HG02623 (cell line): ENCODE results near the gene KCNQ4.

ENCODE experiments used
- ATAC-seq: cut with Tn5 transposase; IDR thresholded peaks from one replicate; pipeline ENCODE4 v1.9.1; 2021; ENCODE audit warnings: moderate library complexity; ENCODE audit not compliant: unreplicated experiment

The KCNQ4 gene

GRCh38 chr1:40857737-40858136 lies 74.2 kb downstream of the KCNQ4 start:
- no peak for ATAC-seq

GRCh38 chr1:40858856-40859416 lies 75.3 kb downstream of the KCNQ4 start:
- ATAC-seq: no peak

GRCh38 chr1:40860706-40861223 lies 77.2 kb downstream of the KCNQ4 start:
- ATAC-seq: no peak

- no peak for ATAC-seq
Observed at GRCh38 chr1:40861224-40862003, 77.8 kb downstream of the KCNQ4 start.

GRCh38 chr1:40862008-40862863 lies 78.6 kb downstream of the KCNQ4 start, which contains the start of gene CITED4:
Gene CITED4, minus strand, starts transcription at chr1:40862363. Its CDS starts 236 bp downstream, at chr1:40862127.
- peak; percentile 88 for ATAC-seq

GRCh38 chr1:40868051-40868723 lies 84.6 kb downstream of the KCNQ4 start:
- no peak for ATAC-seq

- ATAC-seq: no peak
Observed at GRCh38 chr1:40870135-40870728, 86.6 kb downstream of the KCNQ4 start.

GRCh38 chr1:40872276-40872675 lies 88.7 kb downstream of the KCNQ4 start:
- ATAC-seq: no peak

GRCh38 chr1:40873863-40874472 lies 90.4 kb downstream of the KCNQ4 start:
- ATAC-seq: no peak

GRCh38 chr1:40876436-40876761 lies 92.8 kb downstream of the KCNQ4 start:
- ATAC-seq: no peak

GRCh38 chr1:40876891-40877290 lies 93.3 kb downstream of the KCNQ4 start:
- no peak for ATAC-seq

GRCh38 chr1:40877698-40878097 lies 94.1 kb downstream of the KCNQ4 start:
- no peak for ATAC-seq

GRCh38 chr1:40878906-40879305 lies 95.3 kb downstream of the KCNQ4 start:
- ATAC-seq: no peak

GRCh38 chr1:40879482-40880175 lies 96.0 kb downstream of the KCNQ4 start:
- ATAC-seq: no peak

- ATAC-seq: no peak
Observed at GRCh38 chr1:40880813-40881549, 97.4 kb downstream of the KCNQ4 start.

- ATAC-seq: no peak
Observed at GRCh38 chr1:40884055-40884795, 100.6 kb downstream of the KCNQ4 start.

- ATAC-seq: no peak
Observed at GRCh38 chr1:40886318-40887011, 102.9 kb downstream of the KCNQ4 start.

- no peak for ATAC-seq
Observed at GRCh38 chr1:40887012-40887378, 103.4 kb downstream of the KCNQ4 start.
